Liver (tissue), 3 donors: Measurements from ENCODE around the gene CCDC61.

Source experiments
- CTCF ChIP-seq: fragments of 150-350 bp; IDR thresholded peaks from 2 replicates; pipeline ENCODE4 v1.5.1; 2017; ENCODE audit warnings: improper control_type of control experiment, low read depth, low read length; ENCODE audit not compliant: missing input control
- FOXA1 ChIP-seq: IDR thresholded peaks from 2 replicates; pipeline ENCODE4 v1.6.1; 2016; ENCODE audit warnings: antibody characterized with exemption
- GABPA ChIP-seq, 2 donors: IDR thresholded peaks in 1 of 2; conservative IDR thresholded peaks in 1 of 2; 2 replicates each; pipeline ENCODE4 v1.6.1; 2016; ENCODE audit warnings: antibody characterized with exemption in 2 of 2, mild to moderate bottlenecking in 1 of 2, moderate library complexity in 1 of 2
- HNF4A ChIP-seq, 2 donors: conservative IDR thresholded peaks; 2 replicates each; pipeline ENCODE4 v1.6.1; 2016; ENCODE audit warnings: antibody characterized with exemption in 2 of 2, mild to moderate bottlenecking in 2 of 2
- SP1 ChIP-seq: IDR thresholded peaks from 2 replicates; pipeline ENCODE4 v1.6.1; 2018; ENCODE audit warnings: antibody characterized with exemption, mild to moderate bottlenecking
- TF ChIP-seq, protein P1 (sequence below): IDR thresholded peaks from 2 replicates; pipeline ENCODE4 v1.6.1; 2016; ENCODE audit warnings: antibody characterized with exemption, mild to moderate bottlenecking
- TF ChIP-seq, protein P2 (sequence below): IDR thresholded peaks from 2 replicates; pipeline ENCODE4 v1.6.1; 2016; ENCODE audit warnings: antibody characterized with exemption
- donor health status: healthy.
- donor health status: healthy.

GRCh38 chr19:45967246-45967645 is 28.0 kb upstream of the CCDC61 start:
- TF ChIP-seq, protein P1, sequence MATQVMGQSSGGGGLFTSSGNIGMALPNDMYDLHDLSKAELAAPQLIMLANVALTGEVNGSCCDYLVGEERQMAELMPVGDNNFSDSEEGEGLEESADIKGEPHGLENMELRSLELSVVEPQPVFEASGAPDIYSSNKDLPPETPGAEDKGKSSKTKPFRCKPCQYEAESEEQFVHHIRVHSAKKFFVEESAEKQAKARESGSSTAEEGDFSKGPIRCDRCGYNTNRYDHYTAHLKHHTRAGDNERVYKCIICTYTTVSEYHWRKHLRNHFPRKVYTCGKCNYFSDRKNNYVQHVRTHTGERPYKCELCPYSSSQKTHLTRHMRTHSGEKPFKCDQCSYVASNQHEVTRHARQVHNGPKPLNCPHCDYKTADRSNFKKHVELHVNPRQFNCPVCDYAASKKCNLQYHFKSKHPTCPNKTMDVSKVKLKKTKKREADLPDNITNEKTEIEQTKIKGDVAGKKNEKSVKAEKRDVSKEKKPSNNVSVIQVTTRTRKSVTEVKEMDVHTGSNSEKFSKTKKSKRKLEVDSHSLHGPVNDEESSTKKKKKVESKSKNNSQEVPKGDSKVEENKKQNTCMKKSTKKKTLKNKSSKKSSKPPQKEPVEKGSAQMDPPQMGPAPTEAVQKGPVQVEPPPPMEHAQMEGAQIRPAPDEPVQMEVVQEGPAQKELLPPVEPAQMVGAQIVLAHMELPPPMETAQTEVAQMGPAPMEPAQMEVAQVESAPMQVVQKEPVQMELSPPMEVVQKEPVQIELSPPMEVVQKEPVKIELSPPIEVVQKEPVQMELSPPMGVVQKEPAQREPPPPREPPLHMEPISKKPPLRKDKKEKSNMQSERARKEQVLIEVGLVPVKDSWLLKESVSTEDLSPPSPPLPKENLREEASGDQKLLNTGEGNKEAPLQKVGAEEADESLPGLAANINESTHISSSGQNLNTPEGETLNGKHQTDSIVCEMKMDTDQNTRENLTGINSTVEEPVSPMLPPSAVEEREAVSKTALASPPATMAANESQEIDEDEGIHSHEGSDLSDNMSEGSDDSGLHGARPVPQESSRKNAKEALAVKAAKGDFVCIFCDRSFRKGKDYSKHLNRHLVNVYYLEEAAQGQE, result no peak
- TF ChIP-seq CTCF (no peak), HNF4A (conservative IDR thresholded peaks at IDR 0.05) (no peak), GABPA (IDR thresholded peaks at IDR 0.05 in 1 of 2, conservative IDR thresholded peaks at IDR 0.05 in 1 of 2) (no peak), SP1 (no peak), FOXA1 (no peak)
- TF ChIP-seq, protein P2, sequence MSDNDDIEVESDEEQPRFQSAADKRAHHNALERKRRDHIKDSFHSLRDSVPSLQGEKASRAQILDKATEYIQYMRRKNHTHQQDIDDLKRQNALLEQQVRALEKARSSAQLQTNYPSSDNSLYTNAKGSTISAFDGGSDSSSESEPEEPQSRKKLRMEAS, result no peak
